GM19238 (cell line): ENCODE data around the gene ILKAP.

Experiments
- DNase-seq: peaks from one replicate; pipeline ENCODE4 v3.0.0; 2011; ENCODE audit warnings: low spot score; ENCODE audit not compliant: insufficient read length

Gene ILKAP

GRCh38 chr2:238237431-238238135 is 34.1 kb upstream of the ILKAP start:
- DNase-seq, result no peak

GRCh38 chr2:238236571-238236970 is 33.1 kb upstream of the ILKAP start:
- no peak for DNase-seq

GRCh38 chr2:238235856-238236255 is 32.4 kb upstream of the ILKAP start:
- DNase-seq, result no peak

- no peak for DNase-seq
Measured at GRCh38 chr2:238235331-238235732, 31.8 kb upstream of the ILKAP start.

- no peak for DNase-seq
Measured at GRCh38 chr2:238233625-238234024, 30.1 kb upstream of the ILKAP start.

- DNase-seq, result no peak
Measured at GRCh38 chr2:238231809-238232208, 28.3 kb upstream of the ILKAP start.

- peak; percentile 83 for DNase-seq
Measured at GRCh38 chr2:238231251-238231793, 27.8 kb upstream of the ILKAP start.

GRCh38 chr2:238230699-238231098 is 27.2 kb upstream of the ILKAP start:
- no peak for DNase-seq

- no peak for DNase-seq
Measured at GRCh38 chr2:238228700-238229099, 25.2 kb upstream of the ILKAP start.

GRCh38 chr2:238227587-238228032 is 24.1 kb upstream of the ILKAP start:
- no peak for DNase-seq

GRCh38 chr2:238226698-238227586 is 23.4 kb upstream of the ILKAP start:
- no peak for DNase-seq

GRCh38 chr2:238225911-238226697 is 22.6 kb upstream of the ILKAP start:
- DNase-seq, result no peak

GRCh38 chr2:238225121-238225520 is 21.6 kb upstream of the ILKAP start:
- DNase-seq, result no peak

GRCh38 chr2:238224356-238225035 is 21.0 kb upstream of the ILKAP start:
- DNase-seq, result no peak

- no peak for DNase-seq
Measured at GRCh38 chr2:238220892-238221521, 17.5 kb upstream of the ILKAP start.

GRCh38 chr2:238220274-238220891 is 16.9 kb upstream of the ILKAP start:
- DNase-seq, result no peak

GRCh38 chr2:238216651-238217184 is 13.2 kb upstream of the ILKAP start:
- DNase-seq, result no peak

- no peak for DNase-seq
Measured at GRCh38 chr2:238207006-238207405, 3.5 kb upstream of the ILKAP start.

GRCh38 chr2:238203973-238204683 is 633 bp upstream of the ILKAP start:
- DNase-seq, result no peak
